Tibial nerve (tissue), 4 donors: ENCODE results near the gene INPP5B. TPM values are rescaled to one million over a fixed set of nuclear protein-coding genes. Genes with fewer than 3 reads are reported as not detected.

Source experiments
- DNase-seq, 2 donors: peaks; one replicate each; pipeline ENCODE4 v3.0.0-alpha.2; 2019; ENCODE audit warnings: low spot score in 2 of 2
- H3K27ac ChIP-seq, 4 donors: fragments of 200-600 bp; sonication (generic) in 3 of 4; one replicate each; pipeline ENCODE4 v1.5.1; 2017 to 2019; ENCODE audit warnings: mild to moderate bottlenecking in 1 of 4
- H3K27me3 ChIP-seq, 2 donors: fragments of 200-600 bp; sonication (generic) in 1 of 2; one replicate each; pipeline versions ENCODE4 v1.5.1 to v1.6.0; 2017 to 2019
- H3K36me3 ChIP-seq, 3 donors: fragments of 200-600 bp; sonication (generic); one replicate each; pipeline ENCODE4 v1.5.1; 2018 to 2019
- H3K4me1 ChIP-seq, 4 donors: fragments of 200-600 bp; sonication (generic) in 3 of 4; one replicate each; pipeline ENCODE4 v1.5.1; 2017 to 2019
- H3K4me3 ChIP-seq, 4 donors: fragments of 200-600 bp; sonication (generic) in 3 of 4; one replicate each; pipeline ENCODE4 v1.5.1; 2017 to 2019; ENCODE audit warnings: mild to moderate bottlenecking in 1 of 4, moderate library complexity in 1 of 4
- H3K9me3 ChIP-seq, 4 donors: fragments of 200-600 bp; sonication (generic) in 3 of 4; one replicate each; pipeline ENCODE4 v1.5.1; 2017 to 2019
- CTCF ChIP-seq, 5 experiments: fragments of 200-600 bp in 3 of 5; fragments of 450-650 bp in 2 of 5; sonication (generic) in 3 of 5; IDR thresholded peaks; one replicate each; pipeline ENCODE4 v1.5.1; 2016 to 2019; ENCODE audit warnings: antibody characterized with exemption in 5 of 5, mild to moderate bottlenecking in 3 of 5, moderate library complexity in 2 of 5
- EP300 ChIP-seq, 2 donors: sonication (generic); formaldehyde crosslinking; IDR thresholded peaks; one replicate each; pipeline ENCODE4 v1.6.1; 2017; ENCODE audit warnings: antibody characterized with exemption in 2 of 2, mild to moderate bottlenecking in 1 of 2
- POLR2A ChIP-seq, 2 donors: fragments of 450-650 bp; IDR thresholded peaks; one replicate each; pipeline ENCODE4 v1.6.1; 2017; ENCODE audit warnings: antibody characterized with exemption in 2 of 2, mild to moderate bottlenecking in 2 of 2, moderate library complexity in 2 of 2
- WGBS, 2 donors: methylation state at CpG; one replicate each; pipeline ENCODE4 v1.1.5; 2018; 5-methylcytosine and 5-hydroxymethylcytosine counted together
- total RNA-seq, 4 donors: library from RNA; depleted of rRNA; stranded (reverse); fragments of >200 nt; gene quantifications; one replicate each; pipeline ENCODE4 v1.1.0, GENCODE V29; 2016

The INPP5B gene
- total RNA-seq, 4 donors from 2014 or later: 39.1 to 52.5 (median 49.0) TPM

DNA sequence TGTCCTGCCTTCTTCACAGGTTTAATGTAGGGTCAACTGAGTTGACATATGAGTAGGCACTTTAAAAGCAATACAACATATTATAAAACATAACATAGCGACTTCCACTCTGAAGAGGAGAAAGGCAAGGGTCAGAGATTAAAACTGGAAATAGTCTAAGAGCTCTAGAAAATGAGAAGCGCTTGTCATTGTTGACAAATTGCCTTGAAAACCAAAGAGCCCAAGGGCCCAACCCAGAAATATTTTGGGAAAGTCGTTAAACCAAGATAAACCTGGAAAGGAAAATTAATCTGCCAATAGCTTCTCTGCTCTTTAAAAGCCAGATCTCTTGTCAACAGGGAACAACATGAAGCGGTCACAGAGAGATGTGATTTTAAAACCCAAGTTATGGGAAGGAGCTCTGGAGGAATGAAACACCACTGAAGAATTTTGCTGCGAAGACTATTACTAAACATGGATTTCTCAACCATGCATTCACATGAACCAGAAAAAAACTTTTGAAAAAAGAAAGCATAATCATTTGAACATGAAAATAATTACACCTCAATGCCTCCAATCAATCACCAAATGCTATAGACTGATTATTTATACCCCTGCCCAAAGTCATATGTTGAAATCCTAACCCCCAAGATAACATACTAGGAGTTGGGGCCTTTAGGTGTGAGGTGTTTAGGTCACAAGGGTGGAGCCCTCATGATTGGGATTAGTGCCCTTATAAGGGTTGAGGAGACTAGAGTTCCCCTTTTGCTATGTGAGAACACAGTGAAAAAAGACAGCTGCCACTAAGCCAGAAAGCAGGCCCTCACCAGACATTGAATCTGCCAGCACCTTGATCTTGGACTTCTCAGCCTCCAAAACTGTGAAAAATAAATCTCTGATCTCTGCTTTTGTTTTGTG lies 54.5 kb downstream of the INPP5B start:
- Histone ChIP-seq H3K4me1 (no peaks in the 10 kb centered on the region), H3K9me3 (no peaks in the 10 kb centered on the region), H3K27me3 (no peaks in the 10 kb centered on the region), H3K4me3 (no peak overlapping the region), H3K36me3 (peaks cover 0 to 43% (median 5%) of the 10 kb centered on the region in 3 donors), H3K27ac (peak overlapping the region in 1 of 4 donors; percentile 28)
- TF ChIP-seq CTCF (IDR thresholded peaks at IDR 0.05): no peak
- no peak for TF ChIP-seq POLR2A (IDR thresholded peaks at IDR 0.05)
- TF ChIP-seq EP300 (IDR thresholded peaks at IDR 0.05): no peak
- WGBS, 2 donors: 83 to 84% methylated on average over 5 of the region's 5 CpGs
- no peak for DNase-seq

GRCh38 chr1:37890378-37891014 lies 56.4 kb downstream of the INPP5B start:
- no peak for TF ChIP-seq EP300 (IDR thresholded peaks at IDR 0.05)
- peak; percentile 25 to 38 (median 34) for TF ChIP-seq CTCF (IDR thresholded peaks at IDR 0.05)
- Histone ChIP-seq H3K36me3 (peaks cover 5 to 62% (median 13%) of the 10 kb centered on the region in 3 donors), H3K4me3 (no peak overlapping the region), H3K4me1 (no peaks in the 10 kb centered on the region), H3K27me3 (no peaks in the 10 kb centered on the region), H3K27ac (peak overlapping the region in 1 of 4 donors; percentile 32), H3K9me3 (no peaks in the 10 kb centered on the region)
- peak in 1 of 2 donors; percentile 28 for DNase-seq
- WGBS, 2 donors: 36 to 39% methylated on average over 4 of the region's 4 CpGs

GRCh38 chr1:37888022-37888700 lies 58.7 kb downstream of the INPP5B start:
- no peak for TF ChIP-seq EP300 (IDR thresholded peaks at IDR 0.05)
- no peak for TF ChIP-seq CTCF (IDR thresholded peaks at IDR 0.05)
- TF ChIP-seq POLR2A (IDR thresholded peaks at IDR 0.05): no peak
- no peak overlapping the region for H3K27ac ChIP-seq
- no peaks in the 10 kb centered on the region for H3K9me3 ChIP-seq
- H3K4me1 ChIP-seq: no peaks in the 10 kb centered on the region
- no peak for DNase-seq
- H3K4me3 ChIP-seq: no peak overlapping the region
- H3K27me3 ChIP-seq: no peaks in the 10 kb centered on the region
- 79 to 92% methylated on average over 6 of the region's 6 CpGs for WGBS, 2 donors
- H3K36me3 ChIP-seq: peaks cover 5 to 82% (median 22%) of the 10 kb centered on the region in 3 donors

DNA sequence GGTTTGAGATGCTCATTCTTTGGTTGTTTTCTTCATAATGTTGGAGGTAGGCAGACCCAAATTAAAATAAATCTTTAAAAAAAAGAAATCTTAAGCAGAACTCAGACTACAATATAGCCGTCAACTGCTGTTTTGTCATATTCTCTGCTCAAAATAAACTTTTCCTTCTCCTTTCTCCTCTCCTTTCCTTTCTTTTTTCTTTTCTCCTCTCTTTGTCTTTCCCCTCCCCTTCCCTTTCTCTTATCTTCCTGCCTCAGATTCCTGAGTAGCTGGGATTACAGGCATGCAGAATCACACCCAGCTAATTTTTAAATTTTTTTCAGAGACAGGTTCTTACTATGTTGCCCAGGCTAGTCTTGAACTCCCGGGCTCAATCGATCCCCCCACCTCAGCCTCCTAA lies 62.7 kb downstream of the INPP5B start:
- H3K9me3 ChIP-seq: no peaks in the 10 kb centered on the region
- no peak for DNase-seq
- H3K27me3 ChIP-seq: no peaks in the 10 kb centered on the region
- TF ChIP-seq EP300 (IDR thresholded peaks at IDR 0.05) (no peak), POLR2A (IDR thresholded peaks at IDR 0.05) (no peak), CTCF (IDR thresholded peaks at IDR 0.05) (no peak)
- no peak overlapping the region for H3K27ac ChIP-seq
- WGBS, 2 donors: 89 to 92% methylated on average over 3 of the region's 3 CpGs
- H3K4me3 ChIP-seq: no peak overlapping the region
- no peaks in the 10 kb centered on the region for H3K4me1 ChIP-seq
- H3K36me3 ChIP-seq: peaks cover 5 to 100% (median 30%) of the 10 kb centered on the region in 3 donors
